Measurements from ENCODE around the gene ARID1A.

The ARID1A gene

DNA sequence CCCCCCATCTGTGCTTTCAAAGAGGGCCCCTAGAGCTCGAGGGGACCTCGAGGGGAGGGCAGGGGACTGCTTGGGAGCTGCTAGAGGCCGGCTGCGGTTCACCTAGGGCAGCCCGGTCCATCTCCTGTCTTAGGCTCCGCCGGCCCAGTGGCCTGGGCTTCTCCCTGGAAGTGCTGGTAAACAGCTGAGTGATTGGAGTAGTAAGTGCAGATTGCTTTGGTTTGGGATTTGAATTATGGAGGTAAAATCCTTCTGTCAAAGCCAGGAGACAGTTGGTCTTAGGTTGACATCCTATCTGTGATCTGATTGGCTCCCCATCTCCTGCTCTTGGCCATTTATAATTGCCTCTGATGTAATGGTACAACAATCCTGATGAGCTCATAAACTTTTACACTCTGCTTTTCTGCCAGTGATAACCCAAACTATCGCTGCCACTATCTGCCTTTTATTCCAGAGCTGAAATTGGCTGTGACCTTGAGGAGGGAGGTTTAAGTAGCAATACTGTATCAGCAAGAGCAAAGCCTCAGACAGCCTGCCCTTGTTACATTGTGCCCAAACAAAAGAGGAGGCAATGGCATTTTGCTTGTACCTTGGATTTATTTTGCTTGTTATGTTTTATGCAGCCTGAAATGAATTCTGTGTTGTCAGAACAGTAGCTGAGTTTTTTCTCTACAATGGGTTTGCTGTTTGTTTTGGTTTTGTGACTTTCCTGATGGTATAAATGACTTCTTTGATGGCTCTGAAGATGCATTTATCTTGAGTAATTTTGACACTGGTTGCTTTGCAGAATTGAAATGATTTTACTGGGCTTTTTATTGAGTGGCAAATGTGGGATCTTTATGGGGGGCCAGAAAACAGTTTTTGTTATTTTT, 2.4 kb downstream of the ARID1A start:
- peak overlapping the region; percentile 67 for H3K4me3 ChIP-seq (ENCODE audit: control insufficient read depth, low read depth, low read length)
- TF ChIP-seq, protein P1, sequence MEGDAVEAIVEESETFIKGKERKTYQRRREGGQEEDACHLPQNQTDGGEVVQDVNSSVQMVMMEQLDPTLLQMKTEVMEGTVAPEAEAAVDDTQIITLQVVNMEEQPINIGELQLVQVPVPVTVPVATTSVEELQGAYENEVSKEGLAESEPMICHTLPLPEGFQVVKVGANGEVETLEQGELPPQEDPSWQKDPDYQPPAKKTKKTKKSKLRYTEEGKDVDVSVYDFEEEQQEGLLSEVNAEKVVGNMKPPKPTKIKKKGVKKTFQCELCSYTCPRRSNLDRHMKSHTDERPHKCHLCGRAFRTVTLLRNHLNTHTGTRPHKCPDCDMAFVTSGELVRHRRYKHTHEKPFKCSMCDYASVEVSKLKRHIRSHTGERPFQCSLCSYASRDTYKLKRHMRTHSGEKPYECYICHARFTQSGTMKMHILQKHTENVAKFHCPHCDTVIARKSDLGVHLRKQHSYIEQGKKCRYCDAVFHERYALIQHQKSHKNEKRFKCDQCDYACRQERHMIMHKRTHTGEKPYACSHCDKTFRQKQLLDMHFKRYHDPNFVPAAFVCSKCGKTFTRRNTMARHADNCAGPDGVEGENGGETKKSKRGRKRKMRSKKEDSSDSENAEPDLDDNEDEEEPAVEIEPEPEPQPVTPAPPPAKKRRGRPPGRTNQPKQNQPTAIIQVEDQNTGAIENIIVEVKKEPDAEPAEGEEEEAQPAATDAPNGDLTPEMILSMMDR (conservative IDR thresholded peaks at IDR 0.05; ENCODE audit: control insufficient read depth, insufficient read depth, low read depth, low read length) = no peak
- peak; percentile 97 for DNase-seq (ENCODE audit: low read depth)

- DNase-seq (ENCODE audit: low read depth) = peak; percentile 44
- TF ChIP-seq, protein P1 (conservative IDR thresholded peaks at IDR 0.05; ENCODE audit: control insufficient read depth, insufficient read depth, low read depth, low read length) = no peak
- no peak overlapping the region for H3K4me3 ChIP-seq (ENCODE audit: control insufficient read depth, low read depth, low read length)
Measured at GRCh38 chr1:26700711-26701110, 4.9 kb downstream of the ARID1A start.

DNA sequence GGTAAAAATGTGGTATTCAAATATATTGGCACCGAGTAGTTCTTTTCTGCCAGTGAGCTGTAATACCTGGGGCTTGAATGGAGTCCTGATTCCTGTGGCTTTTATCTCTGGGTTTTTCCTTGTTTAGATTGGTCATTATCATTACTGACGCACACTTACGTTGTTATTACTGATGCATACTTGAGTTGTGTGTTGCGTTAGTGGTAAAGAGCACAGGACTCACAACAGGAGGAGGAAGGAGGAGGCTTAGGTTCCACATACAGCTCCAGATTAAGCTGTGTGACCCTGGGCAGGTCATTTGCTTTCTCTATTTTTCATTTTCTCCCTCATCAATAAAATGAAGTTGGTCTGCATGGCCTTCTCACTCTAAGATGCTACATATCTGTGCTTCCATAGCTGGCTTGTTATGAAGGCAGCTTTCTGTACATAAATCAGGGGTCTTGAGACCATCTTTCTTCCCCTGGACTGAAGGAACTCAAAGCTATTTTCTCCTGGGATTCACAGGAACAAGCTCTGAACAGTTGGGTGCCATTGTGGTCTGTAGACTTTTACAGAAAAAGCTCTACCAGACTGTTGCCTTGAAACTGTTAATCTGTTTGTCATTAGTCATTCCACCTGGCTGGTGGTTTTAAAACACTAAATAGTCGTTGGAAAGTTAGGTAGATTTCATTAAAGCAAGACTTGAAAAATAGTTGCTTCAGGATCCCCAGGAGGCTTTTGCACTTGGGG, 5.6 kb downstream of the ARID1A start:
- no peak overlapping the region for H3K4me3 ChIP-seq (ENCODE audit: control insufficient read depth, low read depth, low read length)
- TF ChIP-seq, protein P1 (conservative IDR thresholded peaks at IDR 0.05; ENCODE audit: control insufficient read depth, insufficient read depth, low read depth, low read length) = no peak
- DNase-seq (ENCODE audit: low read depth) = peak; percentile 62

DNA sequence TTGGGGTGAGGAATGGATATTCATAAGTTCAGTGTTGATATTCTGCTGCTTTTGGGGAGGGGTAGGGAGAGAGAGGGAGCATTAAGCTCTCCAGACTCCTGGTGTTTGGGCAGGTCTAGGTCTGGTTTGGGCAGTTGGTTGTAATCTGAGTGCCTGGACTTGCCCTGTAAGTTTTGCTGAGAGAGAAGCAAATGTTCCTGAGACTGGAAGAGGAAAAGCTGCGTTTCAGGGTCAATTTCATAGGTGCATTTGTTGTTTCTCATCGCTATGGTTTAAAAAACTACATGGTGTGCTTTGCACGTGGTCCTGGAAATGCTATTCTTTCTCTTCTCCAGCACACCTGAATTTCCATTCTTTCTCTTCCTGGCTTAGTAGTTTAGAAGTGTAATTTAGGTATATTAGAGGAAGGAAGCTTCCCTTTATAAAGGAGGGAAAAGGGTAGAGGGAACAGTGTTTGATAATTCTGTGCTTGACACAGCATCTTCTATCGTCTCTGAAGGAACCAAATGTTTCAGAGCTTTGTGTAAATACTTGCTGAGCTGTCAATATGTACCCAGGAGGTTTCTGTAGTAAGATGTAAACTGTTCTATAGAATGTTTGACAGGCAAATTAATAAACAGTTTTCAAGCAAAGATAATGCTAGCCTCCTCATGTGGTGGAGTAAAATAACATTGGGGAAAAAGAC, 6.3 kb downstream of the ARID1A start:
- TF ChIP-seq, protein P1 (conservative IDR thresholded peaks at IDR 0.05; ENCODE audit: control insufficient read depth, insufficient read depth, low read depth, low read length) = no peak
- no peak overlapping the region for H3K4me3 ChIP-seq (ENCODE audit: control insufficient read depth, low read depth, low read length)

GRCh38 chr1:26702680-26703038, 6.8 kb downstream of the ARID1A start:
- no peak overlapping the region for H3K4me3 ChIP-seq (ENCODE audit: control insufficient read depth, low read depth, low read length)
- no peak for DNase-seq (ENCODE audit: low read depth)
- TF ChIP-seq, protein P1 (conservative IDR thresholded peaks at IDR 0.05; ENCODE audit: control insufficient read depth, insufficient read depth, low read depth, low read length) = no peak

More for the DNA sequence above, 6.3 kb downstream of the ARID1A start:
- no peak for DNase-seq (ENCODE audit: low read depth)

DNA sequence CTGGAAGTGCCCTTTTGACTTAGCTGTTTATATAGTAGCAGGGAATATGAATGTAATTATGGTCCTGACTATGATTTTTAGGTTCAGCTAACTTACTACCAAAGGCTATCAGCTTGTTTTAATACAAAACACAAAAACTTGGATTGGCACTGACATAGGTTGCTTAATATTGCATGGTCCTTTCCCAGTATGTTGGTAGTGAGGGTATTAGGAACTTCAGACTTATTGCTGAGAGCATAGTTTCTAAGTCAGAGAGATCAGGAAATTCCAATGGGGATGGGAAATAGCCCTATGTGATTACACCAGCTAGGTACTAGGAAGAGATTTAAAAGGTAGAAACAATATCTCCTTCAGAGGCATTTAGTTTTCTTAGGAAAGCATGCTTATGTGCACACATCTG, 7.7 kb downstream of the ARID1A start:
- no peak for DNase-seq (ENCODE audit: low read depth)
- H3K4me3 ChIP-seq (ENCODE audit: control insufficient read depth, low read depth, low read length) = no peak overlapping the region
- TF ChIP-seq, protein P1 (conservative IDR thresholded peaks at IDR 0.05; ENCODE audit: control insufficient read depth, insufficient read depth, low read depth, low read length) = no peak
